Prostate gland (tissue), 2 donors: Measurements from ENCODE around the gene ASIC2.

Experiments
- CTCF ChIP-seq, 4 experiments: fragments of 200-600 bp in 2 of 4; fragments of 450-650 bp in 2 of 4; sonication (generic) in 2 of 4; IDR thresholded peaks; 1 replicate in 3 of 4; 2 replicates in 1 of 4; pipeline ENCODE4 v1.5.1; 2016 to 2019; ENCODE audit warnings: antibody characterized with exemption in 4 of 4, mild to moderate bottlenecking in 2 of 4, moderate library complexity in 2 of 4
- POLR2A ChIP-seq: fragments of 450-650 bp; IDR thresholded peaks from one replicate; pipeline ENCODE4 v1.6.1; 2016; ENCODE audit warnings: antibody characterized with exemption, mild to moderate bottlenecking
- POLR2AphosphoS5 ChIP-seq: sonication (generic); formaldehyde crosslinking; IDR thresholded peaks from one replicate; pipeline ENCODE4 v1.6.1; 2017; ENCODE audit warnings: antibody characterized with exemption

GRCh38 chr17:33202021-33202420 lies 91.1 kb downstream of the ASIC2 start:
- TF ChIP-seq CTCF (IDR thresholded peaks at IDR 0.05) (no peak), POLR2A (no peak), POLR2AphosphoS5 (no peak)
